HL-60 (cell line): Measurements from ENCODE around the gene CLDN8.

Experiments
- DNase-seq, 2 experiments: peaks; one replicate each; pipeline ENCODE4 v3.0.0-alpha.2; 2010 to 2020; ENCODE audit warnings: low read depth in 1 of 2, low spot score in 1 of 2
- H3K27ac ChIP-seq: fragments of 250-450 bp; sonication (Bioruptor Pico); replicated peaks from 2 replicates; pipeline ENCODE4 v1.5.1; 2020; ENCODE audit warnings: mild to moderate bottlenecking, moderate library complexity
- H3K27me3 ChIP-seq: fragments of 250-450 bp; sonication (Bioruptor Pico); 2 replicates; pipeline ENCODE4 v1.5.1; 2021; ENCODE audit warnings: mild to moderate bottlenecking, moderate library complexity; ENCODE audit not compliant: insufficient read depth, poor library complexity, severe bottlenecking
- H3K4me3 ChIP-seq: replicated peaks from 2 replicates; pipeline ENCODE4 v1.5.1; 2011; ENCODE audit warnings: mild to moderate bottlenecking, control low read depth, low read length; ENCODE audit not compliant: insufficient read depth
- CTCF ChIP-seq: IDR thresholded peaks from one replicate; pipeline ENCODE4 v1.5.1; 2011; ENCODE audit warnings: low read length, control low read depth, inconsistent platforms; ENCODE audit not compliant: insufficient read depth
- GABPA ChIP-seq: IDR thresholded peaks from 2 replicates; pipeline ENCODE4 v1.6.1; 2012; ENCODE audit warnings: low read depth
- POLR2AphosphoS5 ChIP-seq: IDR thresholded peaks from 2 replicates; pipeline ENCODE4 v1.6.1; 2012; ENCODE audit warnings: low read depth
- REST ChIP-seq: IDR thresholded peaks from 2 replicates; pipeline ENCODE4 v1.6.1; 2012; ENCODE audit warnings: low read depth; ENCODE audit not compliant: insufficient replicate concordance
- SPI1 ChIP-seq: IDR thresholded peaks from 2 replicates; pipeline ENCODE4 v1.6.1; 2012; ENCODE audit warnings: low read depth, mild to moderate bottlenecking, borderline replicate concordance

CLDN8 gene

GRCh38 chr21:30222724-30223123, 6.8 kb upstream of the CLDN8 start:
- Histone ChIP-seq H3K27ac (no peak overlapping the region), H3K4me3 (no peak overlapping the region), H3K27me3 (no peaks in the 10 kb centered on the region)
- TF ChIP-seq REST (no peak), CTCF (no peak), GABPA (no peak), SPI1 (no peak), POLR2AphosphoS5 (no peak)
- no peak for DNase-seq

GRCh38 chr21:30211071-30211470, 4.8 kb downstream of the CLDN8 start:
- no peak overlapping the region for H3K4me3 ChIP-seq
- DNase-seq = no peak
- H3K27ac ChIP-seq = no peak overlapping the region
- TF ChIP-seq CTCF = no peak
- TF ChIP-seq POLR2AphosphoS5 = no peak
- TF ChIP-seq REST = no peak
- no peak for TF ChIP-seq GABPA
- TF ChIP-seq SPI1 = no peak
- H3K27me3 ChIP-seq = no peaks in the 10 kb centered on the region

DNA sequence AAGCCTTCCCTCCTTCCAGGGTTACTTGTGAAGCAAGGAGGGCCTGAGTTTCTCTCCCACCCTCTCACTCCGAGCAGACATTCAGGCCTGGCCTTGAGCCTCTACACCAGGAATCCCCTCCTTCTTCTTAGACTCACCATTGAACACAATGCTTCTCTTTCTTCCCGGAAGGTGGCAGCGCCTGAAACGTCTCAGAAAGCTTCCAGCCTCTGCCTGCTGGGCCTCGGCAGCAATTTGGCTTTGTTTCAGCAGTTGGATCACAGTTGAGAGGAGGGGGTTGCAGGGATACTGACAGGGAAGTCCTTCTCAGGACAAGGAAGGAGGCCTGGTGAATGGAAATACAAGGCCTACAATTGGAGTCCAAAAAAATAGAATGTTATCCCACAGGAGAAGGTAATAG, 6.3 kb downstream of the CLDN8 start:
- H3K27me3 ChIP-seq = no peaks in the 10 kb centered on the region
- no peak for DNase-seq
- no peak overlapping the region for H3K27ac ChIP-seq
- H3K4me3 ChIP-seq = no peak overlapping the region
- TF ChIP-seq SPI1 = no peak
- no peak for TF ChIP-seq CTCF
- TF ChIP-seq GABPA = no peak
- TF ChIP-seq REST = no peak
- TF ChIP-seq POLR2AphosphoS5 = no peak
